ENCODE measurements around the gene COL18A1.

DNA sequence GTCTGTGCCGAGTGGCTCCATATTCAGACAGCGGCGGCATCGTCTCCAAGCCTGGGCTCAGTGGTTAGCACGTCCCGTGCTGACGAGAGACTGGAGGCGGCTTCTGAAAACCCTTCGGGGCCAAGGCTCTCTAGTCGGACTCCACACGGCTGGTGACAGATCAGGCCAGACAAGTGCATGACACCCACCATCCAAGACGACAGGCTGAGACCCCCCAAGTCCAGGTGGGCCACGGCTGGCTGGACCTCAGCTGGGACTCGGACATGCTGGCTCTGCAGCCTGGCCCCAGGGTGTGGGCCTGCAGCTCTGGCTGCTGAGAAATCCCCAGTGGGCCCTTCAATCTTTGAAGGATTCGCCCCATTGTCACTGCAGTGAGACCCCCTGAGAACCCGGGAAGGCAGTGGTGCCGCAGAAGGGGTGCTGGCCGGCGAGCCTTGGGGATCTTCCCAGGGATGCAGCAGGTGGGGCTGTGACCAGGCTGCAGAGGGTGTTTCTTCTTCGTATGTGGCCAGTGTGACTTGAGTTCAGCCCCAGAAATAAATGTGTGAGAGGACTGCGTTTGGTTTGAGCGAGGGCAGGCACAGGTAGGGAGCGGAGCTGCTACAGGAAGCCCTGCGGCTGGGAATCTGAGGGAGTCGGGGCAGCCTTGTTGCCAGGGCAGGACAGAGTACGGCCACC is 153.2 kb downstream of the COL18A1 start:
- TF ChIP-seq, protein P1, sequence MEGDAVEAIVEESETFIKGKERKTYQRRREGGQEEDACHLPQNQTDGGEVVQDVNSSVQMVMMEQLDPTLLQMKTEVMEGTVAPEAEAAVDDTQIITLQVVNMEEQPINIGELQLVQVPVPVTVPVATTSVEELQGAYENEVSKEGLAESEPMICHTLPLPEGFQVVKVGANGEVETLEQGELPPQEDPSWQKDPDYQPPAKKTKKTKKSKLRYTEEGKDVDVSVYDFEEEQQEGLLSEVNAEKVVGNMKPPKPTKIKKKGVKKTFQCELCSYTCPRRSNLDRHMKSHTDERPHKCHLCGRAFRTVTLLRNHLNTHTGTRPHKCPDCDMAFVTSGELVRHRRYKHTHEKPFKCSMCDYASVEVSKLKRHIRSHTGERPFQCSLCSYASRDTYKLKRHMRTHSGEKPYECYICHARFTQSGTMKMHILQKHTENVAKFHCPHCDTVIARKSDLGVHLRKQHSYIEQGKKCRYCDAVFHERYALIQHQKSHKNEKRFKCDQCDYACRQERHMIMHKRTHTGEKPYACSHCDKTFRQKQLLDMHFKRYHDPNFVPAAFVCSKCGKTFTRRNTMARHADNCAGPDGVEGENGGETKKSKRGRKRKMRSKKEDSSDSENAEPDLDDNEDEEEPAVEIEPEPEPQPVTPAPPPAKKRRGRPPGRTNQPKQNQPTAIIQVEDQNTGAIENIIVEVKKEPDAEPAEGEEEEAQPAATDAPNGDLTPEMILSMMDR (IDR thresholded peaks at IDR 0.05), result no peak
- no peak for TF ChIP-seq EP300 (IDR thresholded peaks at IDR 0.05)
- no peak for TF ChIP-seq POLR2A (IDR thresholded peaks at IDR 0.05)
